Measurements from ENCODE around the gene DENND10.
A peak's percentile ranks its signal among the peaks of the same experiment; 100 is the strongest.
"Not testable (repeated sequence)": the region's sequence is repeated elsewhere in the genome, so short reads cannot be mapped to it uniquely, and the experiment has no call there.

The DENND10 gene

GRCh38 chr10:119132521-119133345, 28.8 kb downstream of the DENND10 start:
- no peak for DNase-seq (ENCODE audit: low read depth)

GRCh38 chr10:119133949-119134348, 30.0 kb downstream of the DENND10 start:
- DNase-seq (ENCODE audit: low read depth), result no peak

- DNase-seq (ENCODE audit: low read depth), result peak; percentile 91
Measured at GRCh38 chr10:119135513-119135881, 31.6 kb downstream of the DENND10 start.

GRCh38 chr10:119136084-119136483, 32.2 kb downstream of the DENND10 start:
- DNase-seq (ENCODE audit: low read depth), result peak; percentile 82

GRCh38 chr10:119137878-119138277, 34.0 kb downstream of the DENND10 start:
- DNase-seq (ENCODE audit: low read depth), result not testable (repeated sequence)

GRCh38 chr10:119138346-119139306, 34.7 kb downstream of the DENND10 start:
- peak; percentile 15 for DNase-seq (ENCODE audit: low read depth)

- DNase-seq (ENCODE audit: low read depth), result peak; percentile 17
Measured at GRCh38 chr10:119139464-119140067, 35.7 kb downstream of the DENND10 start.

- no peak for DNase-seq (ENCODE audit: low read depth)
Measured at GRCh38 chr10:119140603-119141245, 36.8 kb downstream of the DENND10 start.

GRCh38 chr10:119143657-119144056, 39.7 kb downstream of the DENND10 start:
- no peak for DNase-seq (ENCODE audit: low read depth)

- no peak for DNase-seq (ENCODE audit: low read depth)
Measured at GRCh38 chr10:119149157-119149556, 45.2 kb downstream of the DENND10 start.

- DNase-seq (ENCODE audit: low read depth), result no peak
Measured at GRCh38 chr10:119149729-119150128, 45.8 kb downstream of the DENND10 start.

GRCh38 chr10:119151601-119152000, 47.7 kb downstream of the DENND10 start:
- not testable (repeated sequence) for DNase-seq (ENCODE audit: low read depth)

- no peak for DNase-seq (ENCODE audit: low read depth)
Measured at GRCh38 chr10:119153041-119153440, 49.1 kb downstream of the DENND10 start.

- no peak for DNase-seq (ENCODE audit: low read depth)
Measured at GRCh38 chr10:119153661-119154060, 49.7 kb downstream of the DENND10 start.

GRCh38 chr10:119159332-119159731, 55.4 kb downstream of the DENND10 start:
- DNase-seq (ENCODE audit: low read depth), result no peak

- DNase-seq (ENCODE audit: low read depth), result no peak
Measured at GRCh38 chr10:119161680-119162451, 58.0 kb downstream of the DENND10 start.

GRCh38 chr10:119162452-119163092, 58.7 kb downstream of the DENND10 start:
- DNase-seq (ENCODE audit: low read depth), result no peak

- DNase-seq (ENCODE audit: low read depth), result peak; percentile 61
Measured at GRCh38 chr10:119165171-119166117, 61.5 kb downstream of the DENND10 start, which contains the start of gene SFXN4. TSS of gene SFXN4 (minus strand) at chr10:119165714. CDS start at chr10:119165647, 67 bp downstream.

GRCh38 chr10:119166118-119166500, 62.2 kb downstream of the DENND10 start:
- DNase-seq (ENCODE audit: low read depth), result no peak
